HepG2 (cell line): Measurements from ENCODE around the gene C11orf24. TPM values are rescaled to one million over a fixed set of nuclear protein-coding genes. Genes with fewer than 3 reads are reported as not detected.

ENCODE experiments used
- ATAC-seq: fragments of 200-7000 bp; cut with Tn5 transposase; 3 replicates; pipeline ENCODE4 v1.9.1; 2020; ENCODE audit warnings: mild to moderate bottlenecking, moderate library complexity
- BruUV-seq: library from RNA; stranded (reverse); fragments of 400-500 nt; replicated peaks from 2 replicates; lab custom pipeline; 2021; lab: Mats Ljungman, UMichigan
- CTCF ChIA-PET: fragments of 300-600 bp; formaldehyde crosslinking; extraction: SDS; loops from one replicate; lab custom pipeline; 2021; ENCODE audit warnings: low total read pairs, inconsistent platforms, low intra/inter-chr PET ratio; lab: Yijun Ruan, JAX
- POLR2A ChIA-PET: fragments of 350-600 bp; sonication (Branson Sonifier 250); formaldehyde crosslinking; loops from one replicate; lab custom pipeline; 2020; ENCODE audit warnings: antibody characterized with exemption, inconsistent platforms; lab: Yijun Ruan, JAX
- DNase-seq: peaks from one replicate; pipeline ENCODE4 v3.0.0-alpha.2; 2015; ENCODE audit warnings: low spot score
- FAIRE-seq: peaks from 3 replicates; lab custom pipeline; 2011; peaks lifted over from hg19 to GRCh38; lab: Jason Lieb, UNC
- H2AFZ ChIP-seq: one replicate; pipeline ENCODE4 v1.6.1; 2011; ENCODE audit warnings: low read length, inconsistent platforms
- H3K27ac ChIP-seq: fragments of 300-600 bp; 3 replicates; pipeline ENCODE4 v1.8.0; 2011; ENCODE audit warnings: mixed run types, mild to moderate bottlenecking, mixed read lengths, low read length, inconsistent platforms; ENCODE audit not compliant: insufficient read depth; ENCODE audit errors: extremely low read length
- H3K27me3 ChIP-seq, 2 experiments: fragments of 200-600 bp in 1 of 2; 2 replicates in 1 of 2; 3 replicates in 1 of 2; pipeline versions ENCODE4 v1.6.0 to v1.8.0; 2011; ENCODE audit warnings: low read length in 2 of 2, mild to moderate bottlenecking in 2 of 2, moderate library complexity in 2 of 2, inconsistent platforms in 1 of 2; ENCODE audit not compliant: insufficient read depth in 2 of 2, control insufficient read depth in 1 of 2
- H3K36me3 ChIP-seq, 2 experiments: fragments of 200-600 bp in 1 of 2; replicated peaks in 1 of 2; 2 replicates in 1 of 2; 3 replicates in 1 of 2; pipeline versions ENCODE4 v1.5.1 to v1.8.0; 2011; ENCODE audit warnings: low read length in 2 of 2, inconsistent platforms in 1 of 2; ENCODE audit not compliant: insufficient read depth in 2 of 2, control insufficient read depth in 1 of 2
- H3K4me1 ChIP-seq: 2 replicates; pipeline ENCODE4 v1.5.1; 2012; ENCODE audit warnings: low read length, inconsistent platforms; ENCODE audit not compliant: insufficient read depth
- H3K4me2 ChIP-seq: 2 replicates; pipeline ENCODE4 v1.6.0; 2011; ENCODE audit warnings: low read depth, low read length, inconsistent platforms
- H3K4me3 ChIP-seq, 3 experiments: fragments of 200-600 bp in 1 of 3; sonication (generic), shearing (Covaris generic) in 1 of 3; replicated peaks in 1 of 3; 2 replicates each; pipeline ENCODE4 v1.5.1; 2011 to 2016; ENCODE audit warnings: low read length in 3 of 3, inconsistent platforms in 2 of 3, low read depth in 2 of 3, mild to moderate bottlenecking in 2 of 3, control low read depth in 1 of 3, mixed read lengths in 1 of 3; ENCODE audit not compliant: insufficient read depth in 1 of 3
- H3K79me2 ChIP-seq: one replicate; pipeline ENCODE4 v1.6.1; 2011; ENCODE audit warnings: low read length, inconsistent platforms; ENCODE audit not compliant: insufficient read depth
- H3K9ac ChIP-seq: 2 replicates; pipeline ENCODE4 v1.6.0; 2011; ENCODE audit warnings: mild to moderate bottlenecking, low read depth, low read length, inconsistent platforms; ENCODE audit not compliant: insufficient read depth
- H3K9me3 ChIP-seq: 2 replicates; pipeline ENCODE4 v1.5.1; 2012; ENCODE audit warnings: mild to moderate bottlenecking, low read length
- H4K20me1 ChIP-seq: 2 replicates; pipeline ENCODE4 v1.6.0; 2011; ENCODE audit warnings: inconsistent platforms, mild to moderate bottlenecking, low read length, moderate library complexity; ENCODE audit not compliant: insufficient read depth
- AGO2 ChIP-seq: fragments of 200-400 bp; formaldehyde crosslinking; optimal IDR thresholded peaks from 2 replicates; pipeline ENCODE3; 2017; ENCODE audit warnings: mild to moderate bottlenecking, low read depth, low read length, moderate library complexity
- FOXA3 ChIP-seq: IDR thresholded peaks from 2 replicates; pipeline ENCODE4 v1.6.1; 2016; ENCODE audit warnings: missing genetic modification reagents, missing compliant biosample characterization
- FOXO1 ChIP-seq: sonication (generic); formaldehyde crosslinking; IDR thresholded peaks from 2 replicates; pipeline ENCODE4 v1.4.0; 2020; ENCODE audit warnings: missing genetic modification reagents
- NR2C2 ChIP-seq: sonication (generic); formaldehyde crosslinking; IDR thresholded peaks from 2 replicates; pipeline ENCODE4 v1.4.0; 2020; ENCODE audit warnings: missing genetic modification reagents, mild to moderate bottlenecking, moderate library complexity, borderline replicate concordance
- PLRG1 ChIP-seq: fragments of 450-650 bp; conservative IDR thresholded peaks from 2 replicates; pipeline ENCODE4 v1.6.1; 2016
- RAD21 ChIP-seq: fragments of 450-650 bp; formaldehyde crosslinking; IDR thresholded peaks from 2 replicates; pipeline ENCODE4 v1.5.0; 2020; ENCODE audit warnings: mild to moderate bottlenecking
- SIN3B ChIP-seq: fragments of 150-350 bp; IDR thresholded peaks from 2 replicates; pipeline ENCODE4 v1.6.1; 2014; ENCODE audit warnings: low read length
- ZFP37 ChIP-seq: sonication (generic); formaldehyde crosslinking; IDR thresholded peaks from 2 replicates; pipeline ENCODE4 v1.4.0; 2020; ENCODE audit warnings: missing genetic modification reagents, borderline replicate concordance
- ZNF761 ChIP-seq: sonication (generic); formaldehyde crosslinking; conservative IDR thresholded peaks from 2 replicates; pipeline ENCODE4 v1.4.0; 2020; ENCODE audit warnings: mild to moderate bottlenecking, missing genetic modification reagents
- WGBS: methylation state at CpG from one replicate; pipeline ENCODE4 v1.1.6; 2017; ENCODE audit warnings: low lambda C conversion rate; 5-methylcytosine and 5-hydroxymethylcytosine counted together
- in situ Hi-C: cut with HindIII; loops from 2 replicates; pipeline ENCODE4 v1.10.0; 2017; ENCODE audit warnings: low pct_unique_long_range_greater_than_20kb; ENCODE audit not compliant: extremely low pct_ligation_motif_present
- intact Hi-C: fragments of 100-400 bp; cut with micrococcal nuclease; formaldehyde crosslinking; loops from one replicate; pipeline ENCODE4 v1.10.0; 2022; ENCODE audit not compliant: unreplicated experiment
- polyA plus RNA-seq, 8 experiments: library from polyadenylated mRNA; depleted of rRNA in 3 of 8; stranded (reverse) in 7 of 8; unstranded in 1 of 8; fragments of >200 nt; fragmentation: Illumina TruSeq in 4 of 8; extraction: Trizol in 4 of 8; gene quantifications; 2 replicates each; pipeline versions ENCODE4 v1.2.1 to v1.2.3, GENCODE V29; 2011 to 2016; ENCODE audit warnings: low read depth in 4 of 8, missing spikeins in 1 of 8, mixed read lengths in 1 of 8; ENCODE audit not compliant: insufficient read depth in 1 of 8
- total RNA-seq, 5 experiments: library from RNA; depleted of rRNA; stranded (reverse); fragments of >200 nt; fragmentation: Illumina TruSeq; extraction: Trizol; gene quantifications; 2 replicates each; pipeline ENCODE4 v1.2.3, GENCODE V29; 2016; ENCODE audit warnings: low read depth in 1 of 5
- TF ChIP-seq, protein P1 (sequence below): sonication (generic); formaldehyde crosslinking; IDR thresholded peaks from 2 replicates; pipeline ENCODE4 v1.8.0; 2022; ENCODE audit warnings: mild to moderate bottlenecking, missing genetic modification reagents
- TF ChIP-seq, protein P2 (sequence below): sonication (generic); formaldehyde crosslinking; IDR thresholded peaks from 2 replicates; pipeline ENCODE4 v1.4.0; 2020; ENCODE audit warnings: mild to moderate bottlenecking, missing genetic modification reagents
- TF ChIP-seq, protein P3 (sequence below): sonication (generic); formaldehyde crosslinking; IDR thresholded peaks from 2 replicates; pipeline ENCODE4 v1.5.0; 2020; ENCODE audit warnings: missing genetic modification reagents
- TF ChIP-seq, protein P4 (sequence below): sonication (generic); formaldehyde crosslinking; IDR thresholded peaks from 2 replicates; pipeline ENCODE4 v1.5.0; 2020; ENCODE audit warnings: mild to moderate bottlenecking, missing genetic modification reagents, borderline replicate concordance

The C11orf24 gene
- total and polyA plus RNA-seq, 2 of the 13 experiments (the other 11 are each of a cell fraction or from before 2014, with no cell fraction given): 52.9 to 55.5 TPM

DNA sequence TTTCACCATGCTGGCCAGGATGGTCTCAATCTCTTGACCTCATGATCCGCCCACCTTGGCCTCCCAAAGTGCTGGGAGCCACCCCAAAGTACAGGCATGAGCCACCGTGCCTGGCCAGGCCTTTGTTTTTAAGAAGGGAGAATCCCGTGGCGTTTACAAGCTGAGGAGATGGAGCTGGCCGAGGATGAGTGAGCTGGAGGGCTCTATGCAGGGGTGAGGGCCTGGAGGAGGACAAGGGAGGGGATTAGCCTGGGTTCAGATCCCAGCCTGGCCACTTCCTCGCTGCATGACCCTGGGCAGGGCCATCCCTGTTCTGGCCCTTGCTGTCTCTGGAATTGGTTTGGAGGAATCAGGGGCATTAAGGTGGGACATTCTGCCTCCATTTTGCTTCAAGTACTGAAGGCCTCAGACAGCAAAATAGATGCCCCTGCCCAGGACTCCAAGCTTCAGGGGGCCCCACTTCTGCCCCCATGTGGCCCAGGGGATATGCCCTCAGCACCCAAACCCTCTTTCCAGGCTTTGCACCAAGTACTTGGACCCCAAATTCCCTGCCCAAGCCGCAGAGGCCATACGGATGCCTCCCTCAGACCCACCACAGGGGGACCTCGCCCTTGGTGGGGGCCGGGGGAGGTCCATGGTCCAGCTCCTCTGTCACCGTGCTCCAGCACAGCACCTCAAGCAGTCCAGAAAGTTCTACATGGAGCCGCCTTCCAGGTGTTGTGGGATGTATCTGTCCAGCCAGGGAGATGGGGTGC lies 28.5 kb upstream of the C11orf24 start:
- Histone ChIP-seq H3K4me2 (peak overlapping the region; percentile 94), H4K20me1 (no peaks in the 10 kb centered on the region), H2AFZ (no peak overlapping the region), H3K9ac (peak overlapping the region; percentile 55; the same call in 1 of the 2 replicates), H3K79me2 (peaks cover 31% of the 10 kb centered on the region), H3K4me3 (peak overlapping the region in 2 of 3 experiments; percentile 34 to 83; a peak in 3 of 6 replicates), H3K27ac (peak overlapping the region; percentile 100), H3K27me3 (no peaks in the 10 kb centered on the region; a peak in 1 of 5 replicates), H3K9me3 (no peaks in the 10 kb centered on the region), H3K4me1 (peaks cover 76% of the 10 kb centered on the region), H3K36me3 (peaks cover 2 to 10% of the 10 kb centered on the region in 2 experiments; a peak in 2 of 5 replicates)
- ChIA-PET POLR2A (interaction anchor here (1.0 to 8.1 kb wide), 11 partner anchors 10 to 172 kb away, joined by 3 to 220 read pairs (median 54); partner anchors contain the start of genes C11orf24, KMT5B and LRP5), CTCF (no interaction called here)
- FAIRE-seq (no peak), ATAC-seq (no peak), DNase-seq (no peak)
- intact Hi-C loops: no loop called here
- BruUV-seq: no TSS peak
- 93% methylated on average over 11 of the region's 12 CpGs for WGBS
- in situ Hi-C loops: no loop called here
- TF ChIP-seq, protein P1, sequence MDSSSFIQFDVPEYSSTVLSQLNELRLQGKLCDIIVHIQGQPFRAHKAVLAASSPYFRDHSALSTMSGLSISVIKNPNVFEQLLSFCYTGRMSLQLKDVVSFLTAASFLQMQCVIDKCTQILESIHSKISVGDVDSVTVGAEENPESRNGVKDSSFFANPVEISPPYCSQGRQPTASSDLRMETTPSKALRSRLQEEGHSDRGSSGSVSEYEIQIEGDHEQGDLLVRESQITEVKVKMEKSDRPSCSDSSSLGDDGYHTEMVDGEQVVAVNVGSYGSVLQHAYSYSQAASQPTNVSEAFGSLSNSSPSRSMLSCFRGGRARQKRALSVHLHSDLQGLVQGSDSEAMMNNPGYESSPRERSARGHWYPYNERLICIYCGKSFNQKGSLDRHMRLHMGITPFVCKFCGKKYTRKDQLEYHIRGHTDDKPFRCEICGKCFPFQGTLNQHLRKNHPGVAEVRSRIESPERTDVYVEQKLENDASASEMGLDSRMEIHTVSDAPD (CRISPR knock-in tag): no peak
- TF ChIP-seq PLRG1 (no peak), SIN3B (no peak), NR2C2 (no peak), ZNF761 (no peak), FOXO1 (no peak), FOXA3 (CRISPR knock-in tag) (no peak), AGO2 (peak; percentile 33), RAD21 (CRISPR knock-in tag) (0 out of 2 replicates have a peak, but pooled peaks have one; percentile 20), ZFP37 (CRISPR knock-in tag) (peak; percentile 47; the same call in 1 of the 2 replicates)
- TF ChIP-seq, protein P2, sequence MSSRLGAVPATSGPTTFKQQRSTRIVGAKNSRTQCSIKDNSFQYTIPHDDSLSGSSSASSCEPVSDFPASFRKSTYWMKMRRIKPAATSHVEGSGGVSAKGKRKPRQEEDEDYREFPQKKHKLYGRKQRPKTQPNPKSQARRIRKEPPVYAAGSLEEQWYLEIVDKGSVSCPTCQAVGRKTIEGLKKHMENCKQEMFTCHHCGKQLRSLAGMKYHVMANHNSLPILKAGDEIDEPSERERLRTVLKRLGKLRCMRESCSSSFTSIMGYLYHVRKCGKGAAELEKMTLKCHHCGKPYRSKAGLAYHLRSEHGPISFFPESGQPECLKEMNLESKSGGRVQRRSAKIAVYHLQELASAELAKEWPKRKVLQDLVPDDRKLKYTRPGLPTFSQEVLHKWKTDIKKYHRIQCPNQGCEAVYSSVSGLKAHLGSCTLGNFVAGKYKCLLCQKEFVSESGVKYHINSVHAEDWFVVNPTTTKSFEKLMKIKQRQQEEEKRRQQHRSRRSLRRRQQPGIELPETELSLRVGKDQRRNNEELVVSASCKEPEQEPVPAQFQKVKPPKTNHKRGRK (CRISPR knock-in tag): no peak
- TF ChIP-seq, protein P3, sequence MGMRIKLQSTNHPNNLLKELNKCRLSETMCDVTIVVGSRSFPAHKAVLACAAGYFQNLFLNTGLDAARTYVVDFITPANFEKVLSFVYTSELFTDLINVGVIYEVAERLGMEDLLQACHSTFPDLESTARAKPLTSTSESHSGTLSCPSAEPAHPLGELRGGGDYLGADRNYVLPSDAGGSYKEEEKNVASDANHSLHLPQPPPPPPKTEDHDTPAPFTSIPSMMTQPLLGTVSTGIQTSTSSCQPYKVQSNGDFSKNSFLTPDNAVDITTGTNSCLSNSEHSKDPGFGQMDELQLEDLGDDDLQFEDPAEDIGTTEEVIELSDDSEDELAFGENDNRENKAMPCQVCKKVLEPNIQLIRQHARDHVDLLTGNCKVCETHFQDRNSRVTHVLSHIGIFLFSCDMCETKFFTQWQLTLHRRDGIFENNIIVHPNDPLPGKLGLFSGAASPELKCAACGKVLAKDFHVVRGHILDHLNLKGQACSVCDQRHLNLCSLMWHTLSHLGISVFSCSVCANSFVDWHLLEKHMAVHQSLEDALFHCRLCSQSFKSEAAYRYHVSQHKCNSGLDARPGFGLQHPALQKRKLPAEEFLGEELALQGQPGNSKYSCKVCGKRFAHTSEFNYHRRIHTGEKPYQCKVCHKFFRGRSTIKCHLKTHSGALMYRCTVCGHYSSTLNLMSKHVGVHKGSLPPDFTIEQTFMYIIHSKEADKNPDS (CRISPR knock-in tag): no peak
- TF ChIP-seq, protein P4, sequence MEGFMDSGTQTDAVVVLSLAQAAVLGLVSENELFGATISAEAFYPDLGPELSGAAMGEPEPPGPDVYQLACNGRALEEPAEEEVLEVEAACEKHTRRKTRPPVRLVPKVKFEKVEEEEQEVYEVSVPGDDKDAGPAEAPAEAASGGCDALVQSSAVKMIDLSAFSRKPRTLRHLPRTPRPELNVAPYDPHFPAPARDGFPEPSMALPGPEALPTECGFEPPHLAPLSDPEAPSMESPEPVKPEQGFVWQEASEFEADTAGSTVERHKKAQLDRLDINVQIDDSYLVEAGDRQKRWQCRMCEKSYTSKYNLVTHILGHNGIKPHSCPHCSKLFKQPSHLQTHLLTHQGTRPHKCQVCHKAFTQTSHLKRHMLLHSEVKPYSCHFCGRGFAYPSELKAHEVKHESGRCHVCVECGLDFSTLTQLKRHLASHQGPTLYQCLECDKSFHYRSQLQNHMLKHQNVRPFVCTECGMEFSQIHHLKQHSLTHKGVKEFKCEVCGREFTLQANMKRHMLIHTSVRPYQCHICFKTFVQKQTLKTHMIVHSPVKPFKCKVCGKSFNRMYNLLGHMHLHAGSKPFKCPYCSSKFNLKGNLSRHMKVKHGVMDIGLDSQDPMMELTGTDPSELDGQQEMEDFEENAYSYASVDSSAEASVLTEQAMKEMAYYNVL (CRISPR knock-in tag): peak; percentile 23; the same call in 1 of the 2 replicates
